GM11168 (cell line): Measurements from ENCODE around the gene ZNF276.
"Not testable (repeated sequence)": the region's sequence is repeated elsewhere in the genome, so short reads cannot be mapped to it uniquely, and the experiment has no call there.

Source experiments
- in situ Hi-C: fragments of 300-500 bp; cut with MboI; formaldehyde crosslinking; loops from one replicate; pipeline ENCODE4 v1.12.0; 2022; ENCODE audit warnings: low sequenced_read_pairs; ENCODE audit not compliant: unreplicated experiment

Gene ZNF276

GRCh38 chr16:89720813-89721545 is at the start of gene ZNF276, which contains the start of gene VPS9D1:
ZNF276 (plus strand) TSS chr16:89721537; CDS start chr16:89721641, 104 bp downstream.
VPS9D1 (minus strand) TSS chr16:89720898; CDS start chr16:89720861, 37 bp downstream.
- in situ Hi-C loops = no loop called here

- in situ Hi-C loops = not testable (repeated sequence)
These were observed 49.8 kb upstream of the ZNF276 start for GRCh38 chr16:89671565-89671964.

- in situ Hi-C loops = no loop called here
These were observed 49.0 kb upstream of the ZNF276 start for GRCh38 chr16:89672177-89672941.

- in situ Hi-C loops = no loop called here
These were observed 43.1 kb upstream of the ZNF276 start for GRCh38 chr16:89678258-89678657.

- in situ Hi-C loops = no loop called here
These were observed 35.4 kb upstream of the ZNF276 start for GRCh38 chr16:89685916-89686315.

- in situ Hi-C loops = no loop called here
These were observed 34.7 kb upstream of the ZNF276 start, which contains the start of gene CDK10 for GRCh38 chr16:89686520-89687091. CDK10 (plus strand) TSS chr16:89686689; CDS start chr16:89686711, 22 bp downstream.

GRCh38 chr16:89687092-89687940 is 34.0 kb upstream of the ZNF276 start:
- in situ Hi-C loops = no loop called here

GRCh38 chr16:89688395-89688794 is 32.9 kb upstream of the ZNF276 start:
- in situ Hi-C loops = no loop called here

- in situ Hi-C loops = no loop called here
These were observed 32.2 kb upstream of the ZNF276 start for GRCh38 chr16:89689142-89689541.

GRCh38 chr16:89689621-89690020 is 31.7 kb upstream of the ZNF276 start:
- in situ Hi-C loops = not testable (repeated sequence)

GRCh38 chr16:89690392-89690901 is 30.9 kb upstream of the ZNF276 start:
- in situ Hi-C loops = no loop called here

- in situ Hi-C loops = no loop called here
These were observed 29.9 kb upstream of the ZNF276 start for GRCh38 chr16:89691231-89691985.

GRCh38 chr16:89691986-89692569 is 29.3 kb upstream of the ZNF276 start:
- in situ Hi-C loops = no loop called here

GRCh38 chr16:89693289-89693731 is 28.0 kb upstream of the ZNF276 start:
- in situ Hi-C loops = no loop called here

- in situ Hi-C loops = no loop called here
These were observed 27.2 kb upstream of the ZNF276 start for GRCh38 chr16:89693931-89694783.

- in situ Hi-C loops = not testable (repeated sequence)
These were observed 26.6 kb upstream of the ZNF276 start for GRCh38 chr16:89694784-89695085.

- in situ Hi-C loops = no loop called here
These were observed 26.1 kb upstream of the ZNF276 start for GRCh38 chr16:89695086-89695874.
